A673 (cell line): ENCODE measurements around the gene HOXD4. TPM values are rescaled to one million over a fixed set of nuclear protein-coding genes. Genes with fewer than 3 reads are reported as not detected.

ENCODE experiments used
- BruUV-seq: library from RNA; stranded (reverse); fragments of 400-500 nt; replicated peaks from 2 replicates; lab custom pipeline; 2021; lab: Mats Ljungman, UMichigan
- CTCF ChIA-PET: fragments of 300-600 bp; sonication (Branson Sonifier 250); formaldehyde crosslinking; loops from one replicate; lab custom pipeline; 2022; ENCODE audit warnings: antibody characterized with exemption; lab: Charles Lee
- POLR2A ChIA-PET: fragments of 300-600 bp; sonication (Branson Sonifier 250); formaldehyde crosslinking; loops from one replicate; lab custom pipeline; 2022; ENCODE audit warnings: antibody characterized with exemption; ENCODE audit not compliant: low non-redundant PET; lab: Charles Lee
- DNase-seq: peaks from one replicate; pipeline ENCODE4 v3.0.0-alpha.2; 2015; ENCODE audit warnings: low spot score
- H3K27ac ChIP-seq: fragments of 200-600 bp; sonication (generic); 2 replicates; pipeline ENCODE4 v1.5.1; 2016; ENCODE audit warnings: mixed run types, low read depth, mild to moderate bottlenecking, mixed read lengths, antibody characterized with exemption, low read length; ENCODE audit not compliant: poor library complexity, severe bottlenecking
- H3K27me3 ChIP-seq: fragments of 200-600 bp; sonication (generic); replicated peaks from 2 replicates; pipeline ENCODE4 v1.6.1; 2017; ENCODE audit warnings: mixed run types, low read depth, mild to moderate bottlenecking, mixed read lengths, antibody characterized with exemption, low read length; ENCODE audit not compliant: insufficient read depth, poor library complexity
- H3K36me3 ChIP-seq: fragments of 200-600 bp; sonication (generic); 2 replicates; pipeline ENCODE4 v1.6.1; 2016; ENCODE audit warnings: mixed run types, mild to moderate bottlenecking, mixed read lengths, antibody characterized with exemption, low read length; ENCODE audit not compliant: insufficient read depth, poor library complexity, severe bottlenecking
- H3K4me1 ChIP-seq: fragments of 200-600 bp; sonication (generic); 2 replicates; pipeline ENCODE4 v1.6.1; 2017; ENCODE audit warnings: mixed run types, mild to moderate bottlenecking, mixed read lengths, antibody characterized with exemption, low read length; ENCODE audit not compliant: insufficient read depth, poor library complexity, severe bottlenecking
- H3K4me3 ChIP-seq: fragments of 200-600 bp; sonication (generic); 2 replicates; pipeline ENCODE4 v1.5.1; 2016; ENCODE audit warnings: low read depth, mixed run types, mild to moderate bottlenecking, mixed read lengths, low read length; ENCODE audit not compliant: poor library complexity, severe bottlenecking
- H3K9me3 ChIP-seq: fragments of 200-600 bp; sonication (generic); 2 replicates; pipeline ENCODE4 v1.6.1; 2016; ENCODE audit warnings: mixed run types, low read depth, mild to moderate bottlenecking, mixed read lengths, antibody characterized with exemption, low read length; ENCODE audit not compliant: poor library complexity, severe bottlenecking
- CTCF ChIP-seq: fragments of 300-800, 200-600 bp; sonication (generic); conservative IDR thresholded peaks from 2 replicates; pipeline ENCODE4 v1.5.1; 2017; ENCODE audit warnings: low read depth, mild to moderate bottlenecking, antibody characterized with exemption, low read length, moderate library complexity, mixed read lengths
- EZH2 ChIP-seq: fragments of 200-600 bp; sonication (generic); IDR thresholded peaks from 2 replicates; pipeline ENCODE4 v1.6.1; 2017; ENCODE audit warnings: borderline replicate concordance, low read depth, mild to moderate bottlenecking, mixed read lengths, antibody characterized with exemption, low read length; ENCODE audit not compliant: poor library complexity, severe bottlenecking
- intact Hi-C: fragments of 100-400 bp; cut with micrococcal nuclease; formaldehyde crosslinking; loops from one replicate; pipeline ENCODE4 v1.10.0; 2022; ENCODE audit not compliant: unreplicated experiment
- total RNA-seq: library from RNA; stranded (reverse); gene quantifications from 2 replicates; pipeline ENCODE4 v1.2.3, GENCODE V29; 2021

HOXD4 gene
- total RNA-seq, 1 experiment from 2014 or later = 30.8 TPM

- Histone ChIP-seq H3K36me3 (peaks cover 23% of the 10 kb centered on the region), H3K27me3 (no peaks in the 10 kb centered on the region), H3K4me1 (peaks cover 38% of the 10 kb centered on the region), H3K9me3 (no peaks in the 10 kb centered on the region), H3K27ac (peak overlapping the region; percentile 98), H3K4me3 (peak overlapping the region; percentile 62)
- BruUV-seq = no TSS peak
- DNase-seq = peak; percentile 17
- TF ChIP-seq CTCF (no peak), EZH2 (no peak)
- intact Hi-C loops = loop anchor here (2.0 to 10.0 kb wide), 6 partner anchors 425 to 1627 kb away; no protein-coding TSS in a partner anchor
- ChIA-PET CTCF (interaction anchor here (0.8 to 2.5 kb wide), 7 partner anchors 13 to 526 kb away, joined by 3 to 24 read pairs (median 12); no protein-coding TSS in a partner anchor), POLR2A (interaction anchor here (0.6 kb wide), 1 partner anchor 16 kb away, joined by 4 read pairs; no protein-coding TSS in a partner anchor)
These were observed 23.6 kb upstream of the HOXD4 start for GRCh38 chr2:176127774-176128072.

- POLR2A ChIA-PET = interaction anchor here (0.5 to 0.6 kb wide), 2 partner anchors 17 to 1016 kb away, joined by 4 to 6 read pairs; no protein-coding TSS in a partner anchor
- Histone ChIP-seq H3K9me3 (no peaks in the 10 kb centered on the region), H3K4me3 (peak overlapping the region; percentile 62), H3K4me1 (peaks cover 45% of the 10 kb centered on the region), H3K27me3 (no peaks in the 10 kb centered on the region), H3K27ac (peak overlapping the region; percentile 98), H3K36me3 (peaks cover 20% of the 10 kb centered on the region)
- CTCF ChIA-PET = interaction anchor here (0.7 to 2.5 kb wide), 8 partner anchors 11 to 1020 kb away, joined by 3 to 24 read pairs (median 7); no protein-coding TSS in a partner anchor
- intact Hi-C loops = loop anchor here (2.0 to 10.0 kb wide), 5 partner anchors 424 to 1626 kb away; no protein-coding TSS in a partner anchor
- no peak for TF ChIP-seq CTCF
- no peak for TF ChIP-seq EZH2
- BruUV-seq = no TSS peak
- DNase-seq = peak; percentile 81
These were observed 23.0 kb upstream of the HOXD4 start for GRCh38 chr2:176128172-176128981.

GRCh38 chr2:176128982-176129796 is 22.2 kb upstream of the HOXD4 start, which contains the start of gene HOXD8:
TSS of gene HOXD8 (plus strand) at chr2:176129705. CDS start at chr2:176130367, 662 bp downstream.
- peak within 1 kb of the TSS; percentile 62 for H3K4me3 ChIP-seq
- H3K4me1 ChIP-seq = peaks cover 53% of the 10 kb centered on the region
- TSS peak; percentile 14 for BruUV-seq
- no peaks in the 10 kb centered on the region for H3K9me3 ChIP-seq
- DNase-seq = peak; percentile 96
- H3K27ac ChIP-seq = peak within 1 kb of the TSS; percentile 98
- peaks cover 12% of the 10 kb centered on the region for H3K36me3 ChIP-seq
- ChIA-PET POLR2A (no interaction called here), CTCF (interaction anchor here (1.0 to 1.3 kb wide), 3 partner anchors 10 to 1019 kb away, joined by 6 to 7 read pairs (median 7); no protein-coding TSS in a partner anchor)
- intact Hi-C loops = loop anchor here (2.0 to 10.0 kb wide), 5 partner anchors 423 to 1626 kb away; no protein-coding TSS in a partner anchor
- no peaks in the 10 kb centered on the region for H3K27me3 ChIP-seq
- TF ChIP-seq CTCF = no peak
